ENCODE results near the gene OXNAD1. TPM values are rescaled to one million over a fixed set of nuclear protein-coding genes. Genes with fewer than 3 reads are reported as not detected.
"Not testable (repeated sequence)": the region's sequence is repeated elsewhere in the genome, so short reads cannot be mapped to it uniquely, and the experiment has no call there.

OXNAD1 gene
- total RNA-seq, 1 experiment from 2014 or later = 18.5 TPM

DNA sequence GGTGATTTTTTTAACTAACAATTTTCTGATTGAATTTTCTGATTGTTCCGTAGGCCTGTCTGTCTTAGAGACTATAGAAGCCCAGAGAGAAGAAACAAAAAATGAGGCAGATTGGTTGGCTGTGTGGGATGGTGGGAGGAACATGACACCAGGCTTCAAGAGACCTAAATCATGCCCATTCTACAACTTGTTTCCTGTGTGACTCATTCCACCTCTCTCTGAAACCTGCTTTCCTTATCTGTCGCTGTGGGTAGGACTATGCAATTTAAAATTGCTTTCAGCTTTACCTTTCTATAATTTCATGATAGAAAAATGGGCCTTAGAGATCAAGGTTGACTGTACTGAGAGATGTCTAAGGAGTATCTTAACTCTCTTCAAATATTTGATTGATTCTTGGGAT, 44.5 kb downstream of the OXNAD1 start:
- no TSS peak for BruUV-seq (replicated peaks)
- H3K4me1 ChIP-seq (replicated peaks; ENCODE audit: insufficient read depth) = peaks cover 8% of the 10 kb centered on the region; the same call in 1 of the 2 replicates
- H4K20me1 ChIP-seq (ENCODE audit: insufficient read depth) = peaks cover 7% of the 10 kb centered on the region; the same call in 1 of the 2 replicates
- no peaks in the 10 kb centered on the region for H3K27me3 ChIP-seq (ENCODE audit: insufficient read depth, low read depth)
- ChIA-PET CTCF (no interaction called here), POLR2A (ENCODE audit: unreplicated experiment) (no interaction called here)
- 0 out of 2 replicates have a peak overlapping the region, but pooled peaks have one; percentile 9 for H3K27ac ChIP-seq
- H3K9me2 ChIP-seq (ENCODE audit: insufficient read depth) = no peaks in the 10 kb centered on the region
- no peak overlapping the region for H3K4me3 ChIP-seq
- DNase-seq = peak; percentile 22 to 47
- no peak overlapping the region for H2AFZ ChIP-seq
- H3K36me3 ChIP-seq (ENCODE audit: low read depth) = no peaks in the 10 kb centered on the region
- H3K79me2 ChIP-seq (ENCODE audit: low read depth) = no peaks in the 10 kb centered on the region
- intact Hi-C loops (cut with micrococcal nuclease; ENCODE audit: unreplicated experiment) = no loop called here
- H3K9me3 ChIP-seq (ENCODE audit: insufficient read depth, low read depth) = no peaks in the 10 kb centered on the region
- H3K4me2 ChIP-seq = no peak overlapping the region; the same call in 1 of the 2 replicates
- TF ChIP-seq, protein P1, sequence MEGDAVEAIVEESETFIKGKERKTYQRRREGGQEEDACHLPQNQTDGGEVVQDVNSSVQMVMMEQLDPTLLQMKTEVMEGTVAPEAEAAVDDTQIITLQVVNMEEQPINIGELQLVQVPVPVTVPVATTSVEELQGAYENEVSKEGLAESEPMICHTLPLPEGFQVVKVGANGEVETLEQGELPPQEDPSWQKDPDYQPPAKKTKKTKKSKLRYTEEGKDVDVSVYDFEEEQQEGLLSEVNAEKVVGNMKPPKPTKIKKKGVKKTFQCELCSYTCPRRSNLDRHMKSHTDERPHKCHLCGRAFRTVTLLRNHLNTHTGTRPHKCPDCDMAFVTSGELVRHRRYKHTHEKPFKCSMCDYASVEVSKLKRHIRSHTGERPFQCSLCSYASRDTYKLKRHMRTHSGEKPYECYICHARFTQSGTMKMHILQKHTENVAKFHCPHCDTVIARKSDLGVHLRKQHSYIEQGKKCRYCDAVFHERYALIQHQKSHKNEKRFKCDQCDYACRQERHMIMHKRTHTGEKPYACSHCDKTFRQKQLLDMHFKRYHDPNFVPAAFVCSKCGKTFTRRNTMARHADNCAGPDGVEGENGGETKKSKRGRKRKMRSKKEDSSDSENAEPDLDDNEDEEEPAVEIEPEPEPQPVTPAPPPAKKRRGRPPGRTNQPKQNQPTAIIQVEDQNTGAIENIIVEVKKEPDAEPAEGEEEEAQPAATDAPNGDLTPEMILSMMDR (conservative IDR thresholded peaks at IDR 0.05) = no peak
- TF ChIP-seq EZH2 (IDR thresholded peaks at IDR 0.05; ENCODE audit: low read depth) = no peak
- no peaks in the 10 kb centered on the region for H3F3A ChIP-seq (ENCODE audit: insufficient read depth, low read depth)

DNA sequence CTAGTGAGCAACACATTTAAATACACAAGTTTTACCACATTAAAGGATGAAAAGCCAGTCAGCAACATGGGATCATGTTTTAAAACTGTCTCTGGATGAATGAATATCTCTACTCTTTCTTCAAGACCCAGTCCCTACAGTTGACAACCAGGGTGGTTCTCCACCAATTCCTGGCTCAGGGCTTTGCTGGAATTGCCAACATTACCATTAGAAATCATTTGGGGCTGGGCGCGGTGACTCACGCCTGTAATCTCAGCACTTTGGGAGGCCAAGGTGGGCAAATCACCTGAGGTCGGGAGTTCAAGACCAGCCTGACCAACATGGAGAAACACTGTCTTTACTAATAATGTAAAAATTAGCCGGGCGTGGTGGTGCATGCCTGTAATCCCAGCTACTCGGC, 45.5 kb downstream of the OXNAD1 start:
- H3K9me2 ChIP-seq (ENCODE audit: insufficient read depth); H3K79me2 ChIP-seq (ENCODE audit: low read depth); H3K4me1 ChIP-seq (replicated peaks; ENCODE audit: insufficient read depth); H3K4me2 ChIP-seq; H3K27ac ChIP-seq; H3K36me3 ChIP-seq (ENCODE audit: low read depth); CTCF ChIA-PET; H3K27me3 ChIP-seq (ENCODE audit: insufficient read depth, low read depth); H3K9me3 ChIP-seq (ENCODE audit: insufficient read depth, low read depth); POLR2A ChIA-PET (ENCODE audit: unreplicated experiment); H3K4me3 ChIP-seq; intact Hi-C loops (cut with micrococcal nuclease; ENCODE audit: unreplicated experiment); BruUV-seq (replicated peaks); H4K20me1 ChIP-seq (ENCODE audit: insufficient read depth); H2AFZ ChIP-seq; H3F3A ChIP-seq (ENCODE audit: insufficient read depth, low read depth); DNase-seq: not testable (repeated sequence)

DNA sequence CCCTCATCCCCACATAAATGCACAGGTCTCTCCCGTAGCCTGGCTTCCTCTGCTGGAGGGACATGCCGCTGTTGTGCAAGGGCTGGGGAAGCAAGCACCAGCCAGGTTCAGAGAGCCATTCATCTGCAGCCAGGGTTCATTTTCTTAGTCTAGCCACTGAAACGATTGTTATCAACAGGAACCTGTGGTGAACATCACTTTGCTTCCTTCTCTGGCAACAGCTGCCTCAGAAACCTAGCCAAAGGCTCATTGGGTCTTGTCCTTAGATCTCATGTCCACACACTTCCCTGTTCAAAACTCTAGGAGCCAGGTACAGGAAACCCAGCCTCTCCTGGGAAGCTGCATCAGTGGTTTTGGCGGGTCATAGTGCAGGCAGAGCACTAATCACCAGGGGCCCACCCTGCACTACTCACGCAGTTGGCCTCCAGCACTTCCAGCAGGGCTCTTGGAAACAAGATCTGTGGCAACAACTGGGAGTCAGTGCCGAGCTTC, 47.0 kb downstream of the OXNAD1 start:
- Histone ChIP-seq H3K27ac (no peak overlapping the region), H3K9me3 (ENCODE audit: insufficient read depth, low read depth) (no peaks in the 10 kb centered on the region), H3K36me3 (ENCODE audit: low read depth) (0 out of 2 replicates have a peak, but pooled peaks cover 6% of the 10 kb centered on the region), H3K4me2 (no peak overlapping the region), H3F3A (ENCODE audit: insufficient read depth, low read depth) (no peaks in the 10 kb centered on the region), H3K27me3 (ENCODE audit: insufficient read depth, low read depth) (no peaks in the 10 kb centered on the region), H3K4me3 (no peak overlapping the region), H3K4me1 (replicated peaks; ENCODE audit: insufficient read depth) (peaks cover 8% of the 10 kb centered on the region; the same call in 1 of the 2 replicates), H4K20me1 (ENCODE audit: insufficient read depth) (peaks cover 6% of the 10 kb centered on the region; the same call in 1 of the 2 replicates), H2AFZ (no peak overlapping the region), H3K79me2 (ENCODE audit: low read depth) (no peaks in the 10 kb centered on the region), H3K9me2 (ENCODE audit: insufficient read depth) (no peaks in the 10 kb centered on the region)
- POLR2A ChIA-PET (ENCODE audit: unreplicated experiment) = no interaction called here
- DNase-seq = no peak
- CTCF ChIA-PET = no interaction called here
- TF ChIP-seq EZH2 (IDR thresholded peaks at IDR 0.05; ENCODE audit: low read depth) = no peak
- TF ChIP-seq, protein P1 (conservative IDR thresholded peaks at IDR 0.05) = no peak
- BruUV-seq (replicated peaks) = no TSS peak
- intact Hi-C loops (cut with micrococcal nuclease; ENCODE audit: unreplicated experiment) = no loop called here
